Measurements from ENCODE around the gene RFTN1. TPM values are rescaled to one million over a fixed set of nuclear protein-coding genes. Genes with fewer than 3 reads are reported as not detected.

The RFTN1 gene
- total and polyA plus RNA-seq, 2 donors (not counting 3 experiments of a cell fraction or from before 2014, with no cell fraction given): 40.3 to 43.3 TPM

- no peak overlapping the region for H3K27ac ChIP-seq (ENCODE audit: insufficient read depth, low read depth, low read length)
- H3K9me3 ChIP-seq (replicated peaks; ENCODE audit: control insufficient read depth, insufficient read depth, low read length): no peaks in the 10 kb centered on the region
- no peak overlapping the region for H3K9ac ChIP-seq (replicated peaks; ENCODE audit: extremely low read depth, insufficient read depth, low read length)
- H3K4me2 ChIP-seq (ENCODE audit: insufficient read depth, low read length): no peak overlapping the region
- FAIRE-seq: no peak
- TF ChIP-seq MYC (IDR thresholded peaks at IDR 0.05; ENCODE audit: low read depth, low read length): no peak
- no peak for TF ChIP-seq JUN (IDR thresholded peaks at IDR 0.05; ENCODE audit: borderline replicate concordance, insufficient read depth, insufficient read length, low read depth)
- TF ChIP-seq GATA2 (IDR thresholded peaks at IDR 0.05; ENCODE audit: insufficient read depth, insufficient read length, low read depth, low read length): no peak
- no peak for TF ChIP-seq POLR2A (IDR thresholded peaks at IDR 0.05; ENCODE audit: low read depth, low read length)
- no peak for TF ChIP-seq POLR2AphosphoS5 (IDR thresholded peaks at IDR 0.05; ENCODE audit: insufficient read depth, low read depth, low read length)
- TF ChIP-seq FOS (IDR thresholded peaks at IDR 0.05; ENCODE audit: borderline replicate concordance, insufficient read depth, low read length): no peak
- TF ChIP-seq MAX (IDR thresholded peaks at IDR 0.05; ENCODE audit: insufficient read depth, insufficient read length): no peak
- TF ChIP-seq CTCF (IDR thresholded peaks at IDR 0.05; ENCODE audit: extremely low read depth in 1 of 2, insufficient read depth in 1 of 2, low read depth in 1 of 2, low read length in 2 of 2): no peak
- no peaks in the 10 kb centered on the region for H3K9me1 ChIP-seq (replicated peaks; ENCODE audit: control insufficient read depth, extremely low read depth, insufficient read depth, low read length)
- no TSS peak for BruUV-seq (replicated peaks)
- intact Hi-C loops (cut with micrococcal nuclease): loop anchor here (5.0 kb wide), 1 partner anchor 434 kb away; no protein-coding TSS in a partner anchor
- peaks cover 28% of the 10 kb centered on the region for H3K4me1 ChIP-seq (ENCODE audit: control insufficient read depth, extremely low read depth, insufficient read depth, low read length)
- ChIA-PET POLR2A (no interaction called here), CTCF (interaction anchor here (0.9 to 3.2 kb wide), 5 partner anchors 8 to 206 kb away, joined by 3 to 14 read pairs (median 3); no protein-coding TSS in a partner anchor)
- H4K20me1 ChIP-seq (replicated peaks; ENCODE audit: control insufficient read depth, extremely low read depth, insufficient read depth, low read length): no peaks in the 10 kb centered on the region
- DNase-seq (ENCODE audit: low read depth, low spot score): no peak
- no peaks in the 10 kb centered on the region for H3K27me3 ChIP-seq (ENCODE audit: control insufficient read depth in 2 of 2, insufficient read depth in 2 of 2, low read length in 2 of 2)
- H3K36me3 ChIP-seq (ENCODE audit: control insufficient read depth in 2 of 2, extremely low read depth in 1 of 2, insufficient read depth in 2 of 2, low read length in 2 of 2): peaks cover 0 to 2% of the 10 kb centered on the region in 2 experiments
- H2AFZ ChIP-seq (ENCODE audit: low read depth, low read length): no peak overlapping the region
- H3K79me2 ChIP-seq (ENCODE audit: control insufficient read depth, insufficient read depth, low read length): peaks cover 3% of the 10 kb centered on the region
- no peak overlapping the region for H3K4me3 ChIP-seq (replicated peaks in 1 of 3; ENCODE audit: insufficient read depth in 1 of 3, low read depth in 1 of 3, low read length in 3 of 3)
- dilution Hi-C loops (cut with MboI; ENCODE audit: extremely low pct_ligation_motif_present, low sequenced_read_pairs): no loop called here
Observed at GRCh38 chr3:16496408-16497222, 16.9 kb downstream of the RFTN1 start.
